UCSD-AML1 (cell line): Measurements from ENCODE around the gene MAMLD1.
A peak's percentile ranks its signal among the peaks of the same experiment; 100 is the strongest.

Source experiments
- DNase-seq: peaks from one replicate; lab custom pipeline; 2025; ENCODE audit not compliant: unreplicated experiment; lab: John Stamatoyannopoulos, UW

MAMLD1 gene

DNA sequence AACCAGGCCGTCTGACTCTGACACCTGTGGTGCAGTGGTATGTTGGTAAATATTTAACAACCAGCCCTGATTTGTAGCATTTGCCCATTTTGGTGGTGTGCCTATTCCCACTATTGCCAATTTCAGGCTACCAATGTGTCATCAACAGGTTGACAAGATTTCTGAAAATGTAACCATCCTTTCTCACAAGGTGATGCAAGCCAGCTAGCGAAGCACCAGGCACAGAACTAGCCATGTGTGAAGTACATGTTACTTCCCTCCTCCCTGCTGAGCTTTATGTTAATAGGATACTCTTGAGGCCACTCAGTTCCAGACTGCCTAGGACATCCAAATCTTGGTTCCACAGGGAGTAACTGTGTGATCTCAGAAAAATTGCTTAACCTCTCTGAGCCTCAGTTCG is 7.2 kb upstream of the MAMLD1 start:
- DNase-seq: no peak

DNA sequence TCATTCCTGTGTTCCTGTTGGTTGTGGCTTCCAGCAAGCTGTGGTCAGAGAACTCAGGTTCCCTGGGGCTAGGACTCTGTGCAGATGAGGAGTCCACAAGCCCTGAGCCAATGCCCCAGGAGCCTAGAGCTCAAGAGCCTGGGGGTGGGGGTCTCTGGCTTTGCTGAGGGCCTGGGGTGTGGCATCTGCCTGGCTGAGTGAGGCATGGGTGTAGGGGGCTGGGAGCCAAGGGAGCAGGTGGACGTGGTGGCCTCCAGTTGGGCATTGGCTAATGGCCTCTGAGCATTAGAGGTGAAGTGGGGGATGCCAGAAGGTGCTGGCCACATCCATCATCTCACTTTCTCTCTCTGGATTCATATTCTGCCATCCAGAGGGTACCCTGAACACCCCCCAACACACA is 5.3 kb upstream of the MAMLD1 start:
- no peak for DNase-seq

DNA sequence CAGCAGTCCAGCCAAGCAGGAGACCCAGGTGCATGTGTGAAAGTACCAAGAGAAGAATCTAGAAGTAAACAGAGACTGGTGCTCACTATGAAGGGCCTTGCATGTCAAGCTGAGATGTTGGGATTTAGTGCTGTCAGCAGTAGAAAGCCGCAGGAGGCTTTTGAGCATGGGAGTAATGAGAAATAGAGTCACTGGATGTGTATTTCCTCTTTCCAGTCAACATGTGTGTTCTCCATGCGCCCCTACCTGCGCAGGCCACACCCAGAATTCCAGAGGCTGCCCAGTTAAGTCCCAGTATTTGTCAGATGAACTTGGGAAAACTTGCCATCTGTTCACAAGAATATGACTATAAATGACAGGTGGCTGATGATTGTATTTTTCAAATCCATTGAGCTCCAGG is 4.5 kb upstream of the MAMLD1 start:
- DNase-seq: no peak

DNA sequence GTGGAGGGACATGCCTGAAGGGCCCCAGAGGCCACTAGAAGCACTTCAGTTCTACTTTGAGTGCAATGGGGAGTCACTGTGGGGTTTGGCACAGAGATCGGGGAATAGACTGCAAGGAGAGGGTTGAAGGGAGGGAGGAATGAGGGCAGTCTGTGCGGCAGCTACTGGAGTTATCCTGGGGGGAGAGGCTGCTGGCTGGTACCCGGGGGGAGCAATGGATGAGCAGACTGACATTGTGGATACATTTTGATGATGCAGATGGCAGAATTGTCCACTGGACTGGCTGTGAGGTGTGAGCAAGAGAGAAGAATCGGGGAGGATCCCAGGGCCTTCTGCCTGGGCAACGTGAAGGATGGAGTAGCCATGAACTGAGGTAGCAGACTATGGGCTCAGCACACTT is 2.8 kb upstream of the MAMLD1 start:
- no peak for DNase-seq

DNA sequence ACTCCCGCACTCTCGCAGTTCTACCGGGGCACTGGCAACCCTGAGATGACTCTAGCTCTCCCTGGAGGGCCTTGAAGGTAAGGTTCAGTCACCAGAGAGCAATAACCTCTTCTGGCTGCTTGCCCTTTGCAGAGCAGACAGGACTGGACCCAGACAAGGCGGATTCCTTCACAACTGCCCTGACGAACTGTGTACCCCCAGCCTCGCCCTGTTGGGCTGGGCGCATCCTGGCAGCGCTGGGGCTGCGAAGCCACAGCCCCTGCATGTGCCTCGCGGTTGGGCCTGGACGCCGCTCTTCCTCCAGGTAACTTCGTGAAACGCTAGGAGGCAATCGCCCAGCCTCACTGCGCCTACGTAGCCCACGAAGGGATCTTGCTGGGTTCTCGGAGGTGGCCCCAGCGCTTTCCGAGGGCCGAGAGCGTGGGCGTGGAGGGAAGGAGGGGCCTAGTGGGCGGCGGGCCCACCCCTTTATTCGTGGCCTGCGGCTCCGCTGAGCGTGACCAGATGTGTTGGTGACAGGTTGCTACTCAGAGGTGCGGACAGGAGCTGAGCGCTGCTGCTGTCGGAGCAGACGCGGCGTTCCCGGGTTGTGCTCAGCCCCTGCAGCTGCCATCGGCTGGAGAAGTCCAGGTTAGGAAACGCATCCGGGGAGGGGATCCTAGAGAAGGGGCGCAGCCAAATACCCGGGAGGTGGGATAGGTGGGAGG is 1.9 kb upstream of the MAMLD1 start:
- DNase-seq: no peak

DNA sequence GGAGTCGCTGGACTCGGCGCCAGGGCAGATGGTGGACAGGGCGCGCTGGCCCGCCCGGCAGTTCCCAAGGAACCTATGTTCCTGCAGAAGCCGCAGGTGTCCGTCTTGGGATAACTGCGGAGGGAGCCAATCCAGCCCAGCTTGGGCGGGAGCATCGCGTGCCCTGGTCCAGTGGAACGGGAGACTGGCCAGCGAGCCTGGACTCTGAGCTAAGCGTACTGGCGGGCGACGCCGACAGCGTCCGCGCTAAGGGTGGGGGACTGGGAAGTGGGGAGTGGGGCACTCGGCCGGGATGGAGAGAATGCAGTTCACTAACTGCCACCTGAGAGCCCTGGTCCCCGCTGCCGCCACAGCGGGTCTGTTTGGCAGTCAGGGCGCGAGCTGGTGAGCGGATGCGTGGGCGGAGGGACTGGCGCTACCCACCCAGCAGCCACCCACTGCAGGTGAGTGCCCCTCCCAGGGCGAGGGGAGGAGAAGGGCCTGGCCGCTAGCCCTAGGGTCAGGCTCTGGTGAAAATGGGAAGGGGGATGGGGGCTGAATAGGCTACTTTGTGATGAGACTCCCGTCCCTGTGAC is 1.3 kb upstream of the MAMLD1 start:
- DNase-seq: no peak

DNA sequence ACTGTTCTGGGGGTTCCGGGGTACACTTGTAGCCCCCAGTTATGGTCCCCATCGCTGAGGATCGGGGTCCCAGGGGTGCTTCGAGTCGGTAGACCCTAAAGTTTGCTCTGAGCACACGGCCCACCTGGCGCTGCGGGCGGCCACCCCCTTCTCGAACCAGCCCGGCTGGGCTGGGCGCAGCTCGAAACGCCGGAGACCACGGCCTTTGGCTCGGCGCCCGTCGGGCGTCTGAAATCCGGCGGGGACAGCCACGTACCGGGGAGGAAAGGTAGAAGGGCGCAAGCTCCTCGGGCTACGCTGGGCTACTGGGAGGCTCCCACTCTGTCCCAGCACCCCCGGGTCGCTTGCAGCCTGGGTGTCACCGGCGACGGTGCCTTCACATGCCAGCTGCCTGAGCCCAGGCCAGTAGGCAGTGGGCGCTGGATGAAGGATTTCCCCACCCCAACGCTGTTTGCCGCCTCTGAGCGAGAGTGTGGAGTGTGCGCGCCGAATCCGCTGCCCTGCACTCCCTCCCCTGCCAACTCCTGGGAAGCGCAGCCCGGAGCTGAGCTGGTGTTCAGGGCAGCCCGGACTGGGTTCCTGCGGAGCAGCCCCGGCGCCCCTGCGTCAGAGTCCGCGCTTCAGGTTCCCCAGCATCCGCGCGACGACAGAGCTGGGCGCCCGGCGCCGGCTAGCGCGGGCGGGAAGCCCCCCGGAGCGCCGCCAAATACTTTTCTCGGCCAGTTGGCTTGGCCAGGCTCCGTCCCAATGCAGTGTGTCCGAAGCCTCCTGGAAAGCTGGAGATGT is 637 bp downstream of the MAMLD1 start:
- no peak for DNase-seq

DNA sequence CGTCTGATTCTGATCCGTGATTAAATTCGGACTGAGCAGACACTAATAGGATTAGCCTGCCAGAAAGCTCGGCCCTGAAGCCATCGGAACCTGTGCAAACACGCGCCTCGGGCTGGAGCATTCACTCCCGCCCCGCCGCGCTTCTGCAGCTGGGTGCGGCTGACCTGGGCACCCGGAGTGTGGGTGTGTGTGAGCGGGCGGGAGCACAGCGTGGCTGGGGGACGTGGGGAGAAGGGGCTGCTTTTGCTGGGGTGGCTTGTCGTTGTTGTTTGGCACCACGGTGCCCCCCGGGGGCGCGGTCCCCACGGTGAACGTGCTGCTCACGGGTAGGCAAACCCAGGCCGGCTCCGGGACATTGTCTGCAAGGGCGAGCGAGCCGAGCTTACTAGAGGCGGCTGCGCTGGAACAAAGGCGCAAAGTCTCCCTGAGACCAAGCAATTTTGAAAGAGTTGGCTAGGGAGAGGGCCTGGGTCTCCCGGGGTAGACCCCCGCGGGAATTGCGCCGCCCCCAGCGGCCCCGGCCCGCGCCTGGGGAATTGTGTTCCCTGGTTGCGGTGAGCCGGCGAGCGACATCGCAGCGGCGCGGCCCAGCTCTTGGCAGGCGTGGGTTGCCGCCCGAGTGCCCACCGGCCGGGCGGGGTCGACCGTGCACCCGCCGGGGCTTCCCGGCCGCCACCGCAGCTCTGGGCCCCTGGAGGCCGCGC is 1.4 kb downstream of the MAMLD1 start:
- DNase-seq: no peak

DNA sequence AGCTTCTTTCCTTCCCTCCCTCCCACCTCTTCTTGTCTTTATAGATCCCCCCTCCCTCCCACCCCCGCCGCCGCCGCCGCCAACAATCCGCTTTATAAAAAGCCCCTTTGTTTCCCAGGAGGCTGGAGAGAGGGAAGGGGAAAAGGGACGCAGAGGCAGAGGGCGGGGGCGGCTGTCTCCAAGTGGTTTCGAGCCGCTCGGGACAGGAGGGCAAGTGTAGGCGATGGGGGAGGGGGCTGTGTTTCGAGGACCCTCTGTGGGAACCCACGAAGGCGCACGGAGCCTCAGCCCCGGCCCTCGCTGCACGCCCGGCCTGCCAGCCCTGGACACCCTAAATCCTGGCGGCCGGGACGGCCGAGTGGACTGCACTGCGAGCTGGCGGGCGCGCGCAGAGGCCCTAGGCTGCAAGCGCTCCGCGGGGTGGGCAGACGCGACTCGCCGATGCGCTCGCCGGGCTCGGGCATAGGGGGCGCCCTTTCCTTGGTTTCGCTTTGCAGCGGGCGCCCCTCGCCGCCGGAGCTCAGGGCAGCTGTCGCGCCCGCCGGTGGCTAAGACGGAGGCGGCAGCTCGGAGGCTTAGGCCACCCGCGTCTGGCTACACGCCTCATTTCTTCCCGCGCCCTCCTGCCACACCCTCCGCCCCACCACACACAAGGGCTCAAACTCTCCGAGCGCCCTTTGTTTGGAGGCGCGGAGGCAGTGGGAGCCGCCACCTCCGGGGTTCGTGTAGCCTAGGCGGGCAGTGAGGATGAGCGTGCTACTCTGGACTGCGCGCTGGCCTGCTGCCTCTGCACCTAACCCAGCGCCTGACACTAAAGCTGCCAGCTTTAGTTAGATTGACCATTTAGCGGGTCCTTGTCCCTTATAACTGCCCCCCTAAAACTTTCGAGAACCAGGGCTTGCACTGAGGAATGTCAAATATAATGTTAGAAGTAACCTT is 2.2 kb downstream of the MAMLD1 start:
- peak; percentile 74 for DNase-seq

DNA sequence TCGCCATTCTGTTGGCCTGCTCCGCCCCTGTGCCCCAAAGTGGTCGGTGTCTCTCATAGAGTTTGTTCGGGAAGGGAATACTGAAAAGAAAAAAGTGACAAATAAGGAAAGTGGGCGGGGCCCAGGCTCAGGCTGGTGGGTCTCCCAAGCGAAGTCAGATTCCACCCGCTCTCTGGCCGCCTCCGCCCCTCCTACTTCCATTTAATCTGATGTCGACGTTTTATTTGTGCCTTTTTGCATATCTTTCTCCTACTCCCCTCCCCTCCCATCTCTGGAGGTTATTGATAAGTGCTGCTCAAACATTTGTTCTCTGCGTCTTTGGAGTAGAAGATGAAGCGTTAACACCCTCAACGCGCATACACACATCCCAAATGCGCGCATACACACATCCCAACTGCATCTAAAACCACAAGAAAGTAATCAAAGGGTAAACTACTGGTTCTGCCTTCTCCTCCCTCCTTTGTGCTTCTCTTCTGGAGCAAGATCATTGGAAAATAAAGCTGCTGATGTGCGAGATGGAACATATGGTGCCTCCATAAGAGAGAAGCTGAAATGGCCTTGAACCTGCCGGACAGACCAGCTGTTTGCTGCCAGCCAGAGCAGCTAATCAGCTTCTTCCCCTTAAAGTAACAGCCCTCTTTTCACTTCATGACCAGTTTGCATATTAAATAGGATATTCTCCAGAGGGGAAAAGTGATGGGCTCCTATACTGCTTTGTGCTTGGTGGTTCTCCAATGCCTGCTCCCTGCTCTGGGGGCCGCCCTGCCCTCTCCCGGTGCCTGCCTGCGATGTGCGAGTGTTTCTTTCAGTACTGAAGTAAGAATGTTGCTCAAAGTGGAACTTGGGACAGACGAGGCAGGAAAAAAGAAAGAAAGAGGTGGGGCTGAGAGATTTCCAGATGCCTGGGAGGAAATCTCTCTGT is 3.1 kb downstream of the MAMLD1 start:
- DNase-seq: no peak

DNA sequence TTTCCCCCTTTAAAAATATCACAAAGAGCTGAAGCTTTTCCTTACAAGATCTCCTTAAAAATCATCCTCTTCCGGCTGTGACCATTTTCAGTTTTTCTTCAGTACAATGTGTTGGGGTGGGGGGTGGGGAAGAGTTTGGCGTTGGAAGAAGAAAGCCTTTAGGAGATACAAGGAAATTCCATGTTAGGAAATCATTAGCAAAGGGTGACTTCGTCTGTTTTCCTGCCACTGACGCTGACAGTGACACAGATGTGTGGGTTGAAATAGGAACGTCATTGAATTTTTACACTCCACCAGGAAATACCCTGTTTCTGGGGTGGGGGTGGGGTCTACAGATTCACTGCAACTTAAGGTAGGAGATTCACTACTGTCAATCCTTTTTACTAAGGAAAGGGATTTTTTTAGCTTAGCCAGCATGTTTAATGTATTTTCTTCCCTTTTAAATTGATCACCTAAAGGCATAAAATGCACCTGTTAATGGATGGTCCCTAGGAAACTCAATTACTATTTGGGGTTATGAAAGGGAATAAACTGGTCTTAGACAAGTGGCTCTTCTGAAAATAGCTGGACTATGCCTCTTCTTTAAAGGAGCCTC is 3.9 kb downstream of the MAMLD1 start:
- no peak for DNase-seq

DNA sequence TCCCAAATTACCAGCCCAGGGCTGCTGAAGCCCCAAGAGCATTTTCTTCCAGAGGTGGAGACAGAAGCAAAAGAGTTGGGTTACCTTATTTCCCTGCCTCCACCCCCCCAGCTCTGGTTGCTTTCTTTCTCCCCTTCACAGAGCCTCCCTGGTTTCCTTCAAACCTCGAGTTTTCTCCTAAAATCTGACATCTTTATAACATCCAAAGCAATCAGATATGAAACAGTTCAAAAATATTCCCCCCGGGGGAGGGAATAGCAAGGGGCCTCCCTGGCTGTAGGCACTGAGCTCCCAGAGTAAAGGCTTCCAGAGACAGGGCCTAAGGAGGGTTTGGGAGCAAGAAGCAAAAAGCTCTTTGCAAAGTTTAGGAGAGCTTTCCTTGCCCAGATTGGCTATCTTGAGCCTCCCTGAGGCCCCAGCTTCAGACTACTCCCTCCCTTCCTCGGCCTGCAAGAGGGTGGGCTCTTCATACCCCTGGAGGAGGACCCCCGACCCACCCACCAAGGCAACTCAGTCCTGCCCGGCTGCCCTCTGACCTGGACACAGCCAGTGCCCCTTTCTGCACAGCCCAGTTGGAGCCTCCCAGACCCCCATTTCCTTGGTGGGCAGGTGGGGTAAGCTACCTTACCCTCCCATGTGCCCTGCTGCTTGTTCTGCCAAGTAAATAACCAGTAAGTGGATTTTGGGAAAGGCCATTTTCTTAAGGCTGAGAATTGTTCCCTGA is 7.6 kb downstream of the MAMLD1 start:
- no peak for DNase-seq

DNA sequence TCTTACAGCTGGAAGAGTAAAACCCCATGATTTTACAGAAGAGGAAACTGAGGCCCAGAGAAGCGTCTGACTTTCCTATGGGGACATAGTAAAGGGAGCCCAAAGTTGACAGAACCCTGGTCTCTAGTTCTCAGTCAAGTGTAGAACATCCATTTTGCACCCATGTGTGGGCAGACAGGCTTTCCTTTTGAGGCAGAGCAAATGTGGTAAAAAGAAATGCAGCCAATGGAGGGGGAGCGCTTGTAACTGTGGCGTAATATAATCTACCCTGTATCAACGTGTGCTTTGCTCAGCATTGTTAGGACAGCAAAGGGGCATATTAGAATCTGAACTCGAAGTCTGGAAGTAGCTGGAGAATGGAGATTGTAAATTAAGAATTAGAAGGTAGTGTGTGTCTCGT is 8.8 kb downstream of the MAMLD1 start:
- DNase-seq: no peak

DNA sequence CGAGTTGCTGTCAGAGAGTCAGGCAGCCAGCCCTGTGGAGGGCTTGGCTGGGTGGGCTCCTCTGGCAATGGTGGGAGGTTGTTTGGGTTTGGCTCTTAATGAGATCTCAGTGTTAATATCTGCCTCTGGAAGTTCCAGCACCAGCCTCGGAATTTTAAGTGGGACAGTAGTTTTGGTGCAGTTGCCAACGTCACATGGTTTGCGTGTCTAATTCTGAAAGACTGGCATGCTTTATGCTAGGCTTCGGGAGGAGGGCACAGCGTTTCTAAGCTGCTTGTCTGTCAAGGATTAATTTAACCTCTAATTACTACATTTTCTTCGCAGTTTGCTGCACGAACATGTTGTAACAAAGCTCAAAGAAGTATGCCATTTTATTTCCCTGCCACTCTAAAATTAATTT is 9.2 kb downstream of the MAMLD1 start:
- DNase-seq: no peak

DNA sequence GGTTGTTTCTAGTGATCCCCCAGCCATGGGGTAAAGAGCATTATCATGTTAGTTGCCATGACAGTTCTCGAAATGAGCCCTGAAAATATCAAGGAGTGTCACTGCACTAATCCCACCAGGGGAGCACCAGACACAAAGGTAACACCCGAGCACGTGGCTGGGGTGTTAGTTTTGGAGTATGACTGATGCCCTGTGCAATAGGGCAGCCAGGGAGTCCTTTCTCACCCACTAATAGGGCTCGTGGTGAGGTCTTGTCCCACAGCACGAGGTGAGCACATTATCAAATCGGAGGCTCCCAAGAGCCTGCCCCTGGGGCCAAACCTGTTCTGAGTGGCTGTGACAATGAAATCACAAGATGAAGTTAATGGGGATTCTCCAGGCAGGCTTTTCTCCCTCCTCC is 9.6 kb downstream of the MAMLD1 start:
- no peak for DNase-seq

DNA sequence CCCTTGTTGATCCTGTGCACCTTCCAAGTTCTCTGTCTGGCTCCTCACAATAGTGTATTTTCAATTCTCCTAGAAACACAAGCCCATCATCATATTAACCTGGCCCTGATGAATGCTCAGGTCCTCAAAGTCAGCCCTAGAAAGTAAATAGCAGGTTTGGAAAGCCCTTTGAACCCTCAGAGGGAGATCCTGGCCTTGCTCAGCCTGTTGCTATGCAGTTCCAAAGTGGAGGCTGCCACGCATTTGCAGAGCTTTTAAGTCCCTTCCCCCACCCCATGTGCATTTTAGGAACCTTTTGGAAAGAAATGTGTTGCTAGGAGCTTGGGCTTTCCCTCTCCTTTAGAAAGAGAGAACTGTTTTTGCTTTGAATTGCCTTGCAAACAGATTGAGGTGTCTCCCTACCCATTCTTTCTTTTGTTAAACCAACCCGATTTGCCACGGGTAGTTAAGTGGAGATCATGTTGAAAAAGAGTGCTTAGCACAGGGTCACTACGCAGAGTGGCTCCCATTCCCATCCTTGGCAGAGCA is 12.2 kb downstream of the MAMLD1 start:
- DNase-seq: no peak

DNA sequence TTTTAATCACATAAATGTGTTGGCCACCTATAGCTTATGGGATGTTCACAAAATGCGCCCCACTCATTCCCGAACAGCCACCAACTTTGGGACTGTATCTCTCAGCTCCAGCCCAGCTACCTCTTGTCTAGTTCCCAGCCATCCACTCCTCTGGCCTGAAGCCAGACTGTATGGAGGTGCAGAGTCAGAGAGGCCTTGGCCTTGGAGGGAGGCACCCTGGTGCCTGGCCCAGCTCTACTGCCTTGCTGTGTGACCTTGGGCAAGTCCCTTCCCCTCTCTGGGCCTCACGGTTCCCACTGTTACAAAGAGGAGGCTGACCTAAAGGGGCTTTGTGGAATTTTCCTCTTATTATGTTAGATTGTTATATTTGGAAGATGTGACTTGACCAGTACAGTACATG is 13.9 kb downstream of the MAMLD1 start:
- DNase-seq: no peak

DNA sequence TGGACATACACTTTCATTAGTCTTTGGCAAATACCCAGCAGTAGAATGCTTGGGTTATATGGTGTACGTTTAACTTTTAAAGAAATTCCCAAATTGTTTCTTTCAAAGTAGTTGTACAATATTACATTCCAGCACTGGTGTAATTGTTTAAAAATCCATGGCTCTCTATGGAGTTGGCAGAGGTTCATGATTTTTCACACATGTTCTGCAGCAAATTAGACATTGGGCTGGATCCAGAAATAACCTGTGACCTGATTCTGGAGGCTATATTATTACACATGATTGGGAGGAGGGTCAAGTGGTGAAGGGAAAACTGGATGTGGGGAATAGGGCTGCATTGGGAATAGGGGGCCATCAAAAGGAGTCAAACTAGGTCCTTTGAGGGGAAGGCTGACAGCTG is 41.9 kb downstream of the MAMLD1 start:
- no peak for DNase-seq
